Activated CD8-positive, alpha-beta memory T cell treated with anti-CD3 and anti-CD28 coated beads for 4 hours (primary cell): ENCODE data around the gene NDUFB1.

ENCODE experiments used
- DNase-seq, 2 donors: peaks; one replicate each; pipeline ENCODE4 v3.0.0-alpha.2; 2020; ENCODE audit warnings: low read depth in 2 of 2

The NDUFB1 gene

GRCh38 chr14:92121670-92122350, at the start of gene NDUFB1, which contains the start of gene CPSF2:
Gene NDUFB1, minus strand, starts transcription at chr14:92121706. Its CDS starts 4,069 bp downstream, at chr14:92117637.
Gene CPSF2, plus strand, starts transcription at chr14:92121969. Its CDS starts 9,016 bp downstream, at chr14:92130985.
- DNase-seq: peak; percentile 56 to 66

- no peak for DNase-seq
Measured at GRCh38 chr14:92164958-92165357, 43.5 kb upstream of the NDUFB1 start.

- DNase-seq: no peak
Measured at GRCh38 chr14:92161521-92161920, 40.0 kb upstream of the NDUFB1 start.

GRCh38 chr14:92160619-92161018, 39.1 kb upstream of the NDUFB1 start:
- DNase-seq: no peak

- DNase-seq: no peak
Measured at GRCh38 chr14:92154283-92154942, 32.9 kb upstream of the NDUFB1 start.

GRCh38 chr14:92153581-92153980, 32.1 kb upstream of the NDUFB1 start:
- no peak for DNase-seq

GRCh38 chr14:92144708-92145107, 23.2 kb upstream of the NDUFB1 start:
- DNase-seq: no peak

- no peak for DNase-seq
Measured at GRCh38 chr14:92143962-92144361, 22.5 kb upstream of the NDUFB1 start.

- no peak for DNase-seq
Measured at GRCh38 chr14:92143309-92143708, 21.8 kb upstream of the NDUFB1 start.

- no peak for DNase-seq
Measured at GRCh38 chr14:92135269-92135668, 13.8 kb upstream of the NDUFB1 start.

- DNase-seq: no peak
Measured at GRCh38 chr14:92134456-92134855, 12.9 kb upstream of the NDUFB1 start.

- no peak for DNase-seq
Measured at GRCh38 chr14:92122761-92123160, 1.3 kb upstream of the NDUFB1 start.

- DNase-seq: no peak
Measured at GRCh38 chr14:92122351-92122677, 808 bp upstream of the NDUFB1 start.

- no peak for DNase-seq
Measured at GRCh38 chr14:92121207-92121669, 268 bp downstream of the NDUFB1 start.

GRCh38 chr14:92109490-92109889, 12.0 kb downstream of the NDUFB1 start:
- DNase-seq: no peak

- no peak for DNase-seq
Measured at GRCh38 chr14:92108345-92109254, 12.9 kb downstream of the NDUFB1 start.

- DNase-seq: peak; percentile 90 to 94
Measured at GRCh38 chr14:92106143-92106926, 15.2 kb downstream of the NDUFB1 start, which contains the start of gene ATXN3. Gene ATXN3, minus strand, starts transcription at chr14:92106582. Its CDS starts 30 bp downstream, at chr14:92106552.

- no peak for DNase-seq
Measured at GRCh38 chr14:92105893-92106142, 15.7 kb downstream of the NDUFB1 start.

- DNase-seq: no peak
Measured at GRCh38 chr14:92105073-92105892, 16.2 kb downstream of the NDUFB1 start.

GRCh38 chr14:92103363-92103989, 18.0 kb downstream of the NDUFB1 start:
- no peak for DNase-seq
